GM12872 (cell line): ENCODE measurements around the gene NPAS1.

Experiments
- TF ChIP-seq, protein P1 (sequence below): IDR thresholded peaks from 3 replicates; pipeline ENCODE4 v1.5.1; 2011; ENCODE audit warnings: low read depth, mild to moderate bottlenecking, low read length, moderate library complexity; ENCODE audit not compliant: insufficient read depth

The NPAS1 gene

DNA sequence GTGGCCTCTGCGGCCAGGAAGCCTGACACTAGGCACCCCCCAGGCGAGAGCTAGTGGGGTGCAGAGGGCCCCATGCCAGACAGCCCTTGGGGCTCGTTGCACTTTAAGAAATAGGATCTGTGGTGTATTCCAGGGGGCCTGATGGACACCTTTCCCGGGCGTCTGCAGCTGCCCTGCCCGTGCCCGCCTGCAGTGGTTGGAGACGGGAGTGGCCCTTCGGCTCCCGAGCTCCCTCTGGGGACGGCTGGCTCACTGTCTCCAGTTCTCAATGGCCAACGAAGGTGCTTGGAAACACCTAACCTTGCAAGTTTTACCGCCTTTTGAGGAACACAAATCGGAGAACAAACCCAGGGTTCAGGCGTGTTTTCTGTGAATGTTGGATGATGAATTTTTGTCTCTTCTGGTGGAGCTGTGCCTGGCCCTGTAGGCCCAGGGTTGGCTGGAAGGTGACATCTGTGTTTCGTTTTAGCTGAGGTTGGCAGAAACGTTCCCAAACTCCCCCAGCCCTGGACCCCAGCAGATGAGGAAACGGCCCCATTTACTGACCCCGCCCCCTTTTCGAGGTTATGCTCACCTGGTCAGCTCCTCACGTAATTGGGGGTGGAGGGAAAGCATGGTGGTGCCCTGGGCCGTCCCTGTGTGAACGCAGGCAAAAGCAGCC is 17.4 kb upstream of the NPAS1 start:
- TF ChIP-seq, protein P1, sequence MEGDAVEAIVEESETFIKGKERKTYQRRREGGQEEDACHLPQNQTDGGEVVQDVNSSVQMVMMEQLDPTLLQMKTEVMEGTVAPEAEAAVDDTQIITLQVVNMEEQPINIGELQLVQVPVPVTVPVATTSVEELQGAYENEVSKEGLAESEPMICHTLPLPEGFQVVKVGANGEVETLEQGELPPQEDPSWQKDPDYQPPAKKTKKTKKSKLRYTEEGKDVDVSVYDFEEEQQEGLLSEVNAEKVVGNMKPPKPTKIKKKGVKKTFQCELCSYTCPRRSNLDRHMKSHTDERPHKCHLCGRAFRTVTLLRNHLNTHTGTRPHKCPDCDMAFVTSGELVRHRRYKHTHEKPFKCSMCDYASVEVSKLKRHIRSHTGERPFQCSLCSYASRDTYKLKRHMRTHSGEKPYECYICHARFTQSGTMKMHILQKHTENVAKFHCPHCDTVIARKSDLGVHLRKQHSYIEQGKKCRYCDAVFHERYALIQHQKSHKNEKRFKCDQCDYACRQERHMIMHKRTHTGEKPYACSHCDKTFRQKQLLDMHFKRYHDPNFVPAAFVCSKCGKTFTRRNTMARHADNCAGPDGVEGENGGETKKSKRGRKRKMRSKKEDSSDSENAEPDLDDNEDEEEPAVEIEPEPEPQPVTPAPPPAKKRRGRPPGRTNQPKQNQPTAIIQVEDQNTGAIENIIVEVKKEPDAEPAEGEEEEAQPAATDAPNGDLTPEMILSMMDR: no peak

DNA sequence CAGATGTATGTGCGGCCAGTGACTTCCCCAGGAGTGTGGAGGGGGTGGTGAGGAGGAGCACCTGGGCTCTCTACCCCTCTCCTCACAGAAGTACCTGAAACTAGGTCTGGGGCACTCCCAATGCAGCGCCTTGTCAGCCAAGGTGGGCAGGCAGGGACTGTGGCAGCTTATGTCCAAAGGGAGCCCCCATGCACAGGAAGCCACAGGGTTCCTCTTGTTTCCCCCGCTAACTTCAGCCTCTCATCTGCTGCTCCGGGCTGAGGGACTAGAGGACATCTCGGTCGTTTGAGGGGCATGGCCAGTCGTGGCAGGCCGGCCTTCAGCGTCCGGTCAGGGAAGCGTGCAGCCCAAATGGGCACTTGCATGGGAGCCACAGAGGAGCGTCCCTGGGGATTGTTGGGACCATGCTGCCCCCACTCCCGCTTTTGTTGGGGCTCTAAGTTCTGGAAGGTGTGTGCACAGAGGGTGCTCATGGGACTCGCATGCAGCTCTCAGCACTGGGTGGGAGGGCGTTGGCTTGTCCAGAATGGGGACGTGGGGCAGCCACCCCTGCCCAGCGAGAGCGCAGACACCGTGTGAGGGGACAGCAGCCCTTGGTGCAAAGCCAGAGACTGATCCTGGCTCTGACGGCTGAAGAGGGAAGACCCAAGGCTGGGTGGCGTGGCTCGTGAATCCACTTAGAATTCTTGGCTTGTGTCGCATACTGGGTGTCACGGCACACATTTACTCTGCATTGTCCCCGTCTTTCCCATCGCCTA is 16.6 kb upstream of the NPAS1 start:
- TF ChIP-seq, protein P1: no peak

DNA sequence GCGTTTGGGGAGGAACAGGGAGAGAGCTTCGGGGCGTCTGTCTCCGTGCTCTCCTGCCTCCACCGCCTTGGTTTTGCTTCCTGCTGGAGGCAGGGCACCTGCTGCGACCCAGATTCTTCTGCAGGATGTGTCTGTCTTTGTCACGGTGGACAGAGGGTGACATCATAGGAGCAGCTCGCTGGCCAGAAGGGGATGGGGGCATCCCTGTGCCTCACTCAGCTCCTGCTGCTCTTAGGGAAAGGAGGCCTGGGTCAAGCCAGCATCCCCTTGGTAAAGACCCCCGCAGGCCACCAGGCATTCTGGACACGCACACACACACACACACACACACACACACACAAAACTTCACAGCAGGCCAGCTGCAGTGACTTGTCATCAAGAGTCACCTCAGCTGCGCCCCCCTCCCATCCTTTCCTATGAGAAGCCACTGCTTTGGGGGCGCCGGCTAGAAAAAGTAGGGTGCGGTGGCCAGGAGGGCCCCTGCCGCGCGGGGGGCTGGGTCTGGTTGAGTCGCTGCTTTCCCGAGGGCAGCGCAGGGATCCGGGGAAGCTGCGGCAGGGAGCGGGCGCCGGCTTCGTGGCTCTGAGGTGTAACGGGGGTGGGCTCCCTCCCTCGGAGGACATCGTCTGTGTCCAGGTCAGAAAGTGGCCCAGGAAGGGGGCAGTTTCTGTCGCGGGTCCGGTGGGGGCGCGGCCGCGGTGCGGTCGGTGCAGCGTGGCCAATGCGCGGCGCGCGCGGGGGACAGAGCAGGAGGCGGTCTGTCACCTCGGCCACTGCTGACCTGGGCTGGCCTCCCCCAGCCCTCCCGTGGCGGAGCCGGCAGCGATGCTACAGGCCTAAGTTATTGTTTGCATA is 15.8 kb upstream of the NPAS1 start:
- TF ChIP-seq, protein P1: no peak

DNA sequence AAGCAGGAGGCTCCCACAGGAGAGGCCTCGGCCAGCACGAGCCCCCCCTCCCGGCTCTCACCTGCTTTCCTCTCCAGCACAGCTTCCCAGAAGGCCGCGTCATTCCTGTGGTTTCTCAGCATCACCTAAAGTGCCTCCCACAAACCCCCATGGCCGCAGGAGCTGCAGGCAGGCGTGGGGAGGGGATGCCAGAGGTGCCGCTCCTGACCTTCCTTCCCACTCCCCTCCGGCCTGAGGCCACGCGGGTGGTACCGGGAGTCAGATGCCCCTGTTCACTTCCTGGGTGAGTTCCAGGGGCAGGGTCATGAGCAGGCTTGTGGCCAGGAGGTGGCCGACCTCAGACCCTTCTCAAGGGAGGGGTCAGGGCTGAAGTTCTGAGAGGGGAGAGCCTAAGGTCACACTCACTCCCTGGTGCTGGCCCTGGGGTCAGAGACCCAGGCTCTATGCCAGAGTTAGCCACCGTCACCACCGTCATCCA is 14.4 kb upstream of the NPAS1 start:
- TF ChIP-seq, protein P1: no peak

DNA sequence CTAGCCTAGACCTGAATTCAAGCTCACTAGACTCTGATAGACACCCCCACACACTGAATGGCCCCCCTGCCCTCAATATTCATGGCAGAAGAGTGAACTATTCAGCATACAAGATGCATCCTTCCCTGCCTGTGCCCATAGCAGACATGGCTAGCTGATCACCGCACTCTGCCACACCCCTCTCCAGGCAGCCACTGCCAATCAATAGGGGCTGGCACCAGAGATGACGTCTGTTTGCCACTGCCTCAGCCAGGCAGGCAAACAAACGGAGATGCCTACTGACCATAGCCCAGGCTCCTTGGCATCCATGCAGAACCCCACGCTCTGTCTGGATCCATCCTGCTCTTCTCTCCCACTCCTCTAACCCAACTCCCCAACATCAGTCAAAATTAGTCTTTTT is 13.8 kb upstream of the NPAS1 start:
- TF ChIP-seq, protein P1: no peak

DNA sequence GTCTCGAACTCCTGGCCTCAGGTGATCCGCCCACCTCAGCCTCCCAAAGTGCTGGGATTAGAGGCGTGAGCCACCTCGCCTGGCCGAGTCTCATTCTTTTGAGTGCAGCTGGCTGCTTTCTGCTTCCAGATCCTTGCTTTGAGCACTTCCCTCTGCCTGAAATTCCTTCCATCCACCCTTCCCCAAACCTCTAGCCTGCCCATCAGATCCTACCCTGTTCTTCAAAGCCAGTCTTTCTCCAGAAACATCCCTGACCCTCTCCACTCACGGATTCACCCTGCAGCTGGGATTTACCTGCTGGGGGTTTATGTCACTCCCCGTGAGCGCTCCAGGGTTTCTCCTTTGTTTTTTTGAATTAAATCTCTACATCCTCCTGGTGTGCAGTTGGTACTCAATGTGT is 13.1 kb upstream of the NPAS1 start:
- TF ChIP-seq, protein P1: no peak

DNA sequence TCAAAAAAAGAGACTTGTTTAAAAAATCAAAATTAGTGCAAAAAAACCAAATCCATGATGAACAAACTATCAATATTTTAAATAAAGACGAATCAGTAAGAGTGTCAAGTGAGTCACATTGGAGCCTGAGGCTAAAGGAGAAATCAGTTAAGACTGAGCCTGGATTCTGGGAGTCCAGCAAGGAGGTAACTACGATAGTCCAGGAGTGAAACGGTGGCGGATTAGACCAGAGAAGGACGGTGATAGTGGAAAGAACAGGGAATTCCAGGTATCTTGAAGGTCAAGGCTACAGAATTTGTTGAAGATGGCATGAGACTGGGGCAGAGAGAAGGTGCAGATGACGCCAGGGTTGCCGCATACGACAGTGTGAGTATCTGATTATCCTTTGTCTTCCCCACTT is 7.0 kb upstream of the NPAS1 start:
- TF ChIP-seq, protein P1: no peak
